Chondrocyte (in vitro differentiated cells): ENCODE measurements around the gene MRPS14. TPM values are rescaled to one million over a fixed set of nuclear protein-coding genes. Genes with fewer than 3 reads are reported as not detected.

ENCODE experiments used
- DNase-seq: peaks from one replicate; pipeline ENCODE4 v3.0.0; 2021; ENCODE audit warnings: mixed read lengths, low spot score
- H3K27ac Mint-ChIP-seq: one replicate; pipeline ENCODE4 v1.8.0; 2021; ENCODE audit warnings: mild to moderate bottlenecking, moderate library complexity, mixed read lengths; ENCODE audit not compliant: unreplicated experiment
- H3K27me3 Mint-ChIP-seq: 2 replicates; pipeline ENCODE4 v1.8.0; 2021; ENCODE audit warnings: low read depth, mixed read lengths
- H3K36me3 Mint-ChIP-seq: 2 replicates; pipeline ENCODE4 v1.8.0; 2021; ENCODE audit warnings: low read depth, mixed read lengths
- H3K4me1 Mint-ChIP-seq: 2 replicates; pipeline ENCODE4 v1.8.0; 2021; ENCODE audit warnings: low read depth, mild to moderate bottlenecking, mixed read lengths
- H3K4me3 Mint-ChIP-seq: one replicate; pipeline ENCODE4 v1.8.0; 2021; ENCODE audit warnings: mild to moderate bottlenecking, moderate library complexity, mixed read lengths; ENCODE audit not compliant: unreplicated experiment
- H3K9me3 Mint-ChIP-seq: 2 replicates; pipeline ENCODE4 v1.8.0; 2021; ENCODE audit warnings: low read depth, mixed read lengths
- CTCF ChIP-seq: fragments of 200-600 bp; sonication (generic); IDR thresholded peaks from 2 replicates; pipeline ENCODE4 v1.5.0; 2021; ENCODE audit warnings: antibody characterized with exemption, mild to moderate bottlenecking, moderate library complexity
- total RNA-seq: library from RNA; stranded (reverse); gene quantifications from 3 replicates; pipeline ENCODE4 v1.2.1, GENCODE V29; 2021

The MRPS14 gene
- total RNA-seq, 1 donor from 2014 or later = 22.1 TPM

DNA sequence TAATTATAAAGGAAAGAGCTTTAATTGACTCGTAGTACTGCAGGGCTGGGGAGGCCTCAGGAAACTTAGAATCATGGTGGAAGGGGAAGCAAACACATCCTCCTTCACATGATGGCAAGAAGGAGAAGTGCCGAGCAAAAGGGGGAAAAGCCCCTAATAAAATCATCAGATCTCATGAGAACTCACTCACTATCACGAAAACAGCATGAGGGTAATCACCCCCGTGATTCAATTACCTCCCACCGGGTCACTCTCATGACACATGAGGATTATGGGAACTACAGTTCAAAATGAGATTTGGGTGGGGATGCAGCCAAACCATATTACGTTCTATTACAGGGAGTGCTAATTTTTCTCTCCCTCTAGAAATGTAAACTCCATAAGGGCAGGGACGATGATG, 14.2 kb upstream of the MRPS14 start:
- TF ChIP-seq CTCF = no peak
- DNase-seq = no peak
- Mint-ChIP-seq H3K4me1 (peaks cover 11% of the 10 kb centered on the region), H3K27ac (no peak overlapping the region), H3K27me3 (no peaks in the 10 kb centered on the region), H3K36me3 (no peaks in the 10 kb centered on the region), H3K9me3 (no peaks in the 10 kb centered on the region), H3K4me3 (no peak overlapping the region)

DNA sequence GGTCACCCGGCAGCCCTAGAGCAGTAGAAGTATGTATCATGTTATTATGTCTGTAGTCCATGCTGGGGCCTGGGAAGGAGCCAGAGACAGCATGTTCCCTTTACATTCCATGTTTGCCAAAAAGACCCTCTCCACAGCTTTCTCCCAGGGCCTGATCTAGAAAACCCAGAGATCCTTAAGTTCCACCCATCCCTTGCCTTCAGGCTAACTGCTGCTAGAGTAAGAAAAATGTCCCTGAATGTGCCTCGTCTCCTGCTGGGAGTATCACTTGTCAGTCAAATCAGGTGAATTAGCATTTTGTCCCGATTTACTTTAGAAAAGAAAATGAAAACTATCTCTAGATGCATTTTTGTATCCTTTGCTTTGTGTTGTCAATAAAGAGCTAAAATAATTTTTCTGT, 13.3 kb upstream of the MRPS14 start:
- Mint-ChIP-seq H3K36me3 (no peaks in the 10 kb centered on the region), H3K4me1 (peaks cover 11% of the 10 kb centered on the region), H3K9me3 (no peaks in the 10 kb centered on the region), H3K27me3 (no peaks in the 10 kb centered on the region), H3K27ac (no peak overlapping the region), H3K4me3 (no peak overlapping the region)
- DNase-seq = no peak
- no peak for TF ChIP-seq CTCF

- Mint-ChIP-seq H3K27ac (no peak overlapping the region), H3K9me3 (no peaks in the 10 kb centered on the region), H3K4me1 (peaks cover 11% of the 10 kb centered on the region), H3K4me3 (no peak overlapping the region), H3K36me3 (no peaks in the 10 kb centered on the region), H3K27me3 (no peaks in the 10 kb centered on the region)
- no peak for DNase-seq
- no peak for TF ChIP-seq CTCF
These were observed 12.6 kb upstream of the MRPS14 start for GRCh38 chr1:175035865-175036264.

GRCh38 chr1:175034775-175035174, 11.6 kb upstream of the MRPS14 start:
- Mint-ChIP-seq H3K27me3 (no peaks in the 10 kb centered on the region), H3K9me3 (no peaks in the 10 kb centered on the region), H3K36me3 (no peaks in the 10 kb centered on the region), H3K4me3 (no peak overlapping the region), H3K4me1 (peaks cover 14% of the 10 kb centered on the region), H3K27ac (no peak overlapping the region)
- no peak for TF ChIP-seq CTCF
- DNase-seq = no peak

- Mint-ChIP-seq H3K9me3 (no peaks in the 10 kb centered on the region), H3K4me1 (peaks cover 20% of the 10 kb centered on the region), H3K36me3 (no peaks in the 10 kb centered on the region), H3K4me3 (no peak overlapping the region), H3K27me3 (no peaks in the 10 kb centered on the region), H3K27ac (no peak overlapping the region)
- no peak for DNase-seq
- no peak for TF ChIP-seq CTCF
These were observed 10.7 kb upstream of the MRPS14 start for GRCh38 chr1:175033953-175034352.
